Natural killer cell (primary cell): Measurements from ENCODE around the gene AFG3L2. TPM values are rescaled to one million over a fixed set of nuclear protein-coding genes. Genes with fewer than 3 reads are reported as not detected.

Experiments
- ATAC-seq, 3 donors: fragments of 150-1000 bp in 2 of 3; fragments of 200-7000 bp in 1 of 3; cut with Tn5 transposase; 1 replicate in 1 of 3; 2 replicates in 2 of 3; pipeline ENCODE4 v1.10.0; 2021; ENCODE audit warnings: mild to moderate bottlenecking in 2 of 3, moderate library complexity in 2 of 3
- DNase-seq, 2 donors: peaks; one replicate each; pipeline versions ENCODE4 v3.0.0 to v3.0.0-alpha.2; 2013 to 2021; ENCODE audit warnings: mixed read lengths in 1 of 2
- H3K27ac ChIP-seq: one replicate; pipeline ENCODE4 v1.5.1; 2013; ENCODE audit warnings: mild to moderate bottlenecking, low read length
- H3K27me3 ChIP-seq: one replicate; pipeline ENCODE4 v1.6.1; 2013; ENCODE audit warnings: low read length; ENCODE audit not compliant: control insufficient read depth, insufficient read depth
- H3K36me3 ChIP-seq: one replicate; pipeline ENCODE4 v1.6.1; 2013; ENCODE audit warnings: low read length; ENCODE audit not compliant: control insufficient read depth, insufficient read depth
- H3K4me1 ChIP-seq: one replicate; pipeline ENCODE4 v1.6.1; 2013; ENCODE audit warnings: low read length; ENCODE audit not compliant: control insufficient read depth, insufficient read depth
- H3K4me3 ChIP-seq: one replicate; pipeline ENCODE4 v1.5.1; 2013; ENCODE audit warnings: low read length
- H3K9me3 ChIP-seq: one replicate; pipeline ENCODE4 v1.6.1; 2013; ENCODE audit warnings: low read length; ENCODE audit not compliant: control insufficient read depth, insufficient read depth
- H3K27ac Mint-ChIP-seq, 2 donors: one replicate each; pipeline ENCODE4 v1.8.0; 2022; ENCODE audit warnings: mild to moderate bottlenecking in 2 of 2, mixed read lengths in 2 of 2, moderate library complexity in 1 of 2
- H3K27me3 Mint-ChIP-seq, 2 donors: one replicate each; pipeline ENCODE4 v1.8.0; 2022; ENCODE audit warnings: low read depth in 2 of 2, mixed read lengths in 2 of 2
- H3K36me3 Mint-ChIP-seq: one replicate; pipeline ENCODE4 v1.8.0; 2022; ENCODE audit warnings: mixed read lengths
- H3K4me1 Mint-ChIP-seq, 2 donors: one replicate each; pipeline ENCODE4 v1.8.0; 2022; ENCODE audit warnings: mixed read lengths in 2 of 2
- H3K4me3 Mint-ChIP-seq: one replicate; pipeline ENCODE4 v1.8.0; 2022; ENCODE audit warnings: mild to moderate bottlenecking, moderate library complexity, mixed read lengths
- H3K9me3 Mint-ChIP-seq, 2 donors: one replicate each; pipeline ENCODE4 v1.8.0; 2022; ENCODE audit warnings: mixed read lengths in 2 of 2
- WGBS: methylation state at CpG from one replicate; pipeline ENCODE4 v1.1.7; 2013; ENCODE audit warnings: missing lambda C conversion rate; ENCODE audit not compliant: insufficient coverage; 5-methylcytosine and 5-hydroxymethylcytosine counted together
- intact Hi-C: fragments of 100-400 bp; cut with micrococcal nuclease; formaldehyde crosslinking; loops from one replicate; pipeline ENCODE4 v1.14.2; 2022
- total RNA-seq, 4 donors: library from RNA; stranded (reverse); fragments of 120-200 nt in 1 of 4; gene quantifications; one replicate each; pipeline versions ENCODE4 v1.2.3 to v1.2.4, GENCODE V29; 2013 to 2022
- TF ChIP-seq, protein P1 (sequence below): fragments of 200-600 bp; IDR thresholded peaks from one replicate; pipeline ENCODE4 v1.8.0; 2022; ENCODE audit warnings: antibody characterized with exemption

AFG3L2 gene
- total RNA-seq, 3 donors from 2014 or later (not counting 1 experiment from before 2014, with no cell fraction given): 31.9 to 36.4 (median 35.9) TPM

DNA sequence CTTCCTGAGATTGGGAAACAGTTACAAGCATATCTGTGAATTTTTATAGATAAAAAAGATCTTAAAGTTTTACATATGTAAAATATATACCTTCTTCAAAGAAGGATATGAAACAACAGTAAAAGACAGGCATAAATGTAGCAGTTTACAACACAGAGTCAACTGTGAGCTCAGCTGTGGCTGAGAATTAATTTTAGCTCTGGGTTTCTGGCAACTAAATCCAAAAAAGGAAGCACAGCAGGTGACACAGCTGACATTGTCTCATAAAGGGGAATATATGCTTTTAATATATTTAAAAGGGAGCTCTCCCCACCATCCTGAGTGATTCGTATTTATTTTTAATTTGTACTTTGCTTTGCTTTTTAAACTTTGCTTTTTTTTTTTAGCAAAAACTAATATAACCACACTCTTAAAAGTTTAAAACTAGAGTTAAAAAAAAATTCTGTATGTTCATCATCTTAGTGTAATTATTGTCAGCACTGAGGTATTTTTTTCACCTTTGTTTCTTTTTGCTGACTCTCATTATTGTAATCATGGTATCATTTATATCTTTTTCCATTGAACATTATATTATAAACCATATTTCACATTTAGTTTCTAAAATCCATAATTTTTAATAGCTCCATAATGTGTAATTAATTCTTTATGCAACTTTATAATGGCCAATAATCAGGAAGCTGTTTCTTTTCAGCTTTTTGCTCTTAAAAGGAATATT is 62.3 kb downstream of the AFG3L2 start:
- Mint-ChIP-seq H3K36me3 (peaks cover 7% of the 10 kb centered on the region), H3K27me3 (peaks cover 5 to 12% of the 10 kb centered on the region in 2 donors), H3K9me3 (peaks cover 0 to 4% of the 10 kb centered on the region in 2 donors), H3K4me1 (no peaks in the 10 kb centered on the region), H3K27ac (no peak overlapping the region), H3K4me3 (no peak overlapping the region)
- Histone ChIP-seq H3K27me3 (peaks cover under 1% of the 10 kb centered on the region), H3K27ac (peak overlapping the region; percentile 26), H3K36me3 (no peaks in the 10 kb centered on the region), H3K4me1 (peaks cover 5% of the 10 kb centered on the region), H3K9me3 (no peaks in the 10 kb centered on the region), H3K4me3 (no peak overlapping the region)
- no CpG with 5 or more reads among the region's 1 CpG for WGBS
- intact Hi-C loops: no loop called here
- ATAC-seq: no peak
- TF ChIP-seq, protein P1, sequence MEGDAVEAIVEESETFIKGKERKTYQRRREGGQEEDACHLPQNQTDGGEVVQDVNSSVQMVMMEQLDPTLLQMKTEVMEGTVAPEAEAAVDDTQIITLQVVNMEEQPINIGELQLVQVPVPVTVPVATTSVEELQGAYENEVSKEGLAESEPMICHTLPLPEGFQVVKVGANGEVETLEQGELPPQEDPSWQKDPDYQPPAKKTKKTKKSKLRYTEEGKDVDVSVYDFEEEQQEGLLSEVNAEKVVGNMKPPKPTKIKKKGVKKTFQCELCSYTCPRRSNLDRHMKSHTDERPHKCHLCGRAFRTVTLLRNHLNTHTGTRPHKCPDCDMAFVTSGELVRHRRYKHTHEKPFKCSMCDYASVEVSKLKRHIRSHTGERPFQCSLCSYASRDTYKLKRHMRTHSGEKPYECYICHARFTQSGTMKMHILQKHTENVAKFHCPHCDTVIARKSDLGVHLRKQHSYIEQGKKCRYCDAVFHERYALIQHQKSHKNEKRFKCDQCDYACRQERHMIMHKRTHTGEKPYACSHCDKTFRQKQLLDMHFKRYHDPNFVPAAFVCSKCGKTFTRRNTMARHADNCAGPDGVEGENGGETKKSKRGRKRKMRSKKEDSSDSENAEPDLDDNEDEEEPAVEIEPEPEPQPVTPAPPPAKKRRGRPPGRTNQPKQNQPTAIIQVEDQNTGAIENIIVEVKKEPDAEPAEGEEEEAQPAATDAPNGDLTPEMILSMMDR: no peak
- no peak for DNase-seq

DNA sequence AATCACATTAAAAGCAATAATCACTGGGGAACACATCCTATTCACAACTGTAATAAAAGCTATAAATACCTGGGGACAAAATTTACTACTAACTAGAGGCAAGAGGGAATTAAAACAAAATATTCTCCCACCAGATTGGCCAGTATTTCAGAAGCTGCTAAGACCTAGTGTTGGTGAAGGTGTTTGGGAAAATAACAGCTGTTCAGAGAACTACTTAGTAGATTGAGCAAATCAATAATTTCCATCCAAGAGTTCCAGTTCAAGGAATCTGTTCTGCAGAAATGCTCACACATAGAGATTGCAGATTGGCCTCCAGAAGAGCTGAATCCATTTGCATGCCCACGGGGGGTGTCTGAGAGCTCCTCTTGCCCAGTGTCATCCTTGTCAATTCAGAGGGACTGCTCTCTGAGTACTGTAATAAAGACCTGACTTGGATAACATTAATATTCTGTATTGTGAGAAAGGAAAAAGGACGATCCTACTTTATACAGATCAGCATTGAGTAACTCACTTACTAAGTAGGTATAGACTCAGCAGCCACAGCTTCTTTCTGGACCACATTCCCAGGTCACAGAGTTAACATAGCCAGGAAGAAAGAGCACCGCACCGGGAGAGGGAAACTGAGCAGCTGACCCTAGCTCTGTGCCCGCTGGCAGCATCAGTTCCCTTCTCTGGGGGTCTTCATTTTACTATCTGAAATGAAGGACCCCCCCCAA is 63.3 kb downstream of the AFG3L2 start:
- H3K36me3 Mint-ChIP-seq: peaks cover 7% of the 10 kb centered on the region
- H3K4me3 Mint-ChIP-seq: no peak overlapping the region
- no peak overlapping the region for H3K27ac Mint-ChIP-seq
- H3K9me3 Mint-ChIP-seq: peaks cover 0 to 4% of the 10 kb centered on the region in 2 donors
- no peak for ATAC-seq
- no peak for DNase-seq
- intact Hi-C loops: no loop called here
- Histone ChIP-seq H3K36me3 (no peaks in the 10 kb centered on the region), H3K27me3 (peaks cover 9% of the 10 kb centered on the region), H3K27ac (no peak overlapping the region), H3K4me1 (peaks cover 7% of the 10 kb centered on the region), H3K4me3 (no peak overlapping the region), H3K9me3 (no peaks in the 10 kb centered on the region)
- 95% methylated on average over 5 of the region's 5 CpGs for WGBS
- peaks cover 12 to 18% of the 10 kb centered on the region in 2 donors for H3K27me3 Mint-ChIP-seq
- no peaks in the 10 kb centered on the region for H3K4me1 Mint-ChIP-seq
- TF ChIP-seq, protein P1: no peak

DNA sequence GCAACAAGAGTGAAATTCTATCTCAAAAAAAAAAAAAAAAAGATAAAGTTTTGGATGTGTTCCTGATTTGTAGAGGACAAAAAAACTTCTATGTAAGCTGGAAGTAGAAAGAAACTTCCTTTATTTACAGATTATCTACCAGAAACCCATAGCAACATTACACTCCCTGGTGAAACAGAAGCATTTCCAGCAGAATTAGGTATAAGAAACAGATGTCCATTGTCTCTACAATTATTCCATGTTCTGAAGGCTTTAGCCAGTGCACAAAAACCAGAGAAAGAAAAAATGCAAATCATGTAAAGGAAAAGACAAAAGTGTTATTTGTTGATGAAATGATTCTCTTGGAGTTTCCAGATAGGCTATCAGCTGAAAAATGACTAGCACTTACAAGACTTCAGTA is 64.1 kb downstream of the AFG3L2 start:
- Histone ChIP-seq H3K27ac (no peak overlapping the region), H3K4me3 (no peak overlapping the region), H3K36me3 (no peaks in the 10 kb centered on the region), H3K27me3 (peaks cover 10% of the 10 kb centered on the region), H3K9me3 (no peaks in the 10 kb centered on the region), H3K4me1 (peaks cover 8% of the 10 kb centered on the region)
- H3K4me3 Mint-ChIP-seq: no peak overlapping the region
- peaks cover 7% of the 10 kb centered on the region for H3K36me3 Mint-ChIP-seq
- no peak for ATAC-seq
- DNase-seq: no peak
- H3K9me3 Mint-ChIP-seq: peaks cover 0 to 4% of the 10 kb centered on the region in 2 donors
- intact Hi-C loops: no loop called here
- TF ChIP-seq, protein P1: no peak
- H3K4me1 Mint-ChIP-seq: no peaks in the 10 kb centered on the region
- H3K27ac Mint-ChIP-seq: no peak overlapping the region
- H3K27me3 Mint-ChIP-seq: peaks cover 12 to 18% of the 10 kb centered on the region in 2 donors
